H7 (cell line): ENCODE measurements around the gene IL21. TPM values are rescaled to one million over a fixed set of nuclear protein-coding genes. Genes with fewer than 3 reads are reported as not detected.
"Not testable (repeated sequence)": the region's sequence is repeated elsewhere in the genome, so short reads cannot be mapped to it uniquely, and the experiment has no call there.

ENCODE experiments used
- DNase-seq: peaks from one replicate; pipeline ENCODE4 v3.0.0; 2012
- H3K27me3 ChIP-seq: 2 replicates; pipeline ENCODE4 v1.6.0; 2011; ENCODE audit warnings: mild to moderate bottlenecking, low read length; ENCODE audit not compliant: control insufficient read depth, insufficient read depth
- H3K36me3 ChIP-seq: replicated peaks from 2 replicates; pipeline ENCODE4 v1.5.1; 2011; ENCODE audit warnings: low read length; ENCODE audit not compliant: control insufficient read depth, insufficient read depth
- H3K4me3 ChIP-seq: 2 replicates; pipeline ENCODE4 v1.5.1; 2011; ENCODE audit warnings: low read depth, mild to moderate bottlenecking, control low read depth, low read length, moderate library complexity; ENCODE audit not compliant: insufficient read depth
- total RNA-seq: library from RNA; depleted of rRNA; stranded (reverse); fragments of >200 nt; shearing (Covaris generic); gene quantifications from 2 replicates; pipeline ENCODE4 v1.2.3, GENCODE V29; 2014; rRNA removed

Gene IL21
- total RNA-seq, 1 experiment from 2014 or later: not detected

- no peaks in the 10 kb centered on the region for H3K36me3 ChIP-seq
- peak; percentile 49 for DNase-seq
- H3K4me3 ChIP-seq: no peak overlapping the region
- H3K27me3 ChIP-seq: no peaks in the 10 kb centered on the region
These were observed 44.3 kb downstream of the IL21 start for GRCh38 chr4:122576261-122577188.

- H3K4me3 ChIP-seq, H3K27me3 ChIP-seq, H3K36me3 ChIP-seq, DNase-seq: not testable (repeated sequence)
These were observed 46.5 kb downstream of the IL21 start for GRCh38 chr4:122574347-122574746.

GRCh38 chr4:122562449-122562848 is 58.4 kb downstream of the IL21 start:
- H3K36me3 ChIP-seq: no peaks in the 10 kb centered on the region
- no peaks in the 10 kb centered on the region for H3K27me3 ChIP-seq
- no peak for DNase-seq
- H3K4me3 ChIP-seq: no peak overlapping the region

Other genes starting within 250 kb of the IL21 start
- gene ADAD1, start 242.1 kb downstream of the IL21 start, total RNA-seq: not detected in 2 replicates
- gene IL2, start 164.3 kb downstream of the IL21 start, total RNA-seq: not detected in 2 replicates
- 2.3 and 2.4 TPM in 2 replicates for gene BBS12, start 111.6 kb upstream of the IL21 start, total RNA-seq
- 20.0 and 29.8 TPM in 2 replicates for gene FGF2, start 205.8 kb upstream of the IL21 start, total RNA-seq